GM21528 (cell line): ENCODE measurements around the gene ADAM12.

ENCODE experiments used
- ATAC-seq: cut with Tn5 transposase; IDR thresholded peaks from one replicate; pipeline ENCODE4 v1.9.1; 2021; ENCODE audit warnings: mild to moderate bottlenecking, moderate library complexity; ENCODE audit not compliant: unreplicated experiment, low FRiP score

Gene ADAM12

DNA sequence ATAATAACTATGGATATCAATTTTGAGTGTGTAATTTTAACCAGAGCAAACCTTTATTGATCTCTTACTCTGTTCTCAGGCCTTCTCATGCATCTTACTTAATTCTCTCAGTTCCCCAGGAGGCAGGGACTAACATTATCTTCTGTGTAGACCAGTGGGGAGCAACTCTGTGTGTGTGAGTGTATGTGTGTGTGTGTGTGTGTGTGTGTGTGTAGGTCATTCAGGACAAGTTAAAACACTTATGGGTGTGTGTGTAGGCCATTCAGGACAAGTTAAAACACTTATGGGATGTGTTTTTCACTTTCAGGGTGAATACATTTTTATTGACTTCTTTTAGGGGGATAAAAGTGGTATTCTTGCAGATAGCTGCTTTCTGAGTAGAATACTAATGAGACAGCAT is 145.0 kb downstream of the ADAM12 start:
- no peak for ATAC-seq

DNA sequence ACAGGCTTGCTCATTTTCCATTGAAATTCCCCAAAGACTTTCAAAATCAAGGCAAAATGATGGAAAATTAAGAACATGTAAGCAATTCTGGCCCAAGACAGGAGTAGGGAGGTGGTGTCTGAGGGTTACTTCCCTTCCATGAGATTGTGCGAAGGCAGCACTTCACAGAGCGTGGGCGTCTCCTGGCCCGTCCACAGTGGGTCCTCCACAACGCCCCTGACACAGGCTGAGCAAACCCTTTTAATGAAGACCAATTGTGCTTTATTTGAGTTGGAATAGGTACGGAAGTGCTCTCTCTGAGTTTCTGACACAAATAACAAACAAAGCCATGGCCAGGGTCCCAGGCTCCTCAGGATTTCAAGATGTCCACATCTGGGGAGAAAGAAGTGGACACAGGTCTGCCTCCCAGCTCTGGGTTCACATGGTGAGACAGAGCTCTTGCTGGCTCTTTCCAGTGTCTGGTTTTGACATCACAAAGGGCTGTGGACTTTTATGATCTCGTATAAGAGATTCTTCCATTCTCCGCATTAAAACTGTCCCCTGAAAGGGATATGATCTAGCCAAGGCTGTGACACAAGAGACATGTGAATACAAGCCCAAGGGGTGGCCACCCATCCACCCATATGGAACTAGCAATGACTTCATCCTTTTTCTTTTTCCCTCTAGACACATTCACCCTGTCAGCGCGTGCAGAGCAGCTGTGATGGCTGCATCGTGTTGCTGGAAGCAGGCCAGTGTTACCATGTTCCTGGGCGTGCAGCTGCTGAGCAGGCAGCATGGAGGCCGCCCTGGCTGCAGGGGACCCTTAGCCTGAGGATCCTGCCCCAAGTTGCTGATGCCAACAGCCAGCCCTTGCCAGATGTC is 145.6 kb downstream of the ADAM12 start:
- no peak for ATAC-seq

- ATAC-seq, result no peak
Measured at GRCh38 chr10:126240483-126240882, 147.8 kb downstream of the ADAM12 start.

DNA sequence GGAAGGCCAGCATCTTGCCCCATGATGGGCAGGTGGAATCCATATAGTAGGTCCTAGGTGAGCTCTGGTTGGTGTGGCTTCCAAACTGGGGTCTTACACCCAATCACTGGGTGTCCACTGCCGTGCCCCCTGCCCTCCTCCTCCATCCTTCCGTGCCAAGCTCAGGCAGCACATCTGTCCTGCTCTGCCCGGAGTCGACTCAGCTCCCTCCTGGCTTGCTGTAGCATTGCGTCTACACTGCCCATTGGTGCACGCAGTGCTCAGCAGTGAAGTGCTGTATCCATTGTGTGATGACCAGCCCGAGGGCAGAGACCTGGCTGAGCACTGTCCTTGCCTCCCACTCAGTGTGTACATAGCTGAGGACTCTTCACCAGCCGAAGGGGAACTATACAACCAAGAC is 148.4 kb downstream of the ADAM12 start:
- no peak for ATAC-seq

- no peak for ATAC-seq
Measured at GRCh38 chr10:126235979-126236851, 152.1 kb downstream of the ADAM12 start.

- no peak for ATAC-seq
Measured at GRCh38 chr10:126235091-126235978, 152.9 kb downstream of the ADAM12 start.

DNA sequence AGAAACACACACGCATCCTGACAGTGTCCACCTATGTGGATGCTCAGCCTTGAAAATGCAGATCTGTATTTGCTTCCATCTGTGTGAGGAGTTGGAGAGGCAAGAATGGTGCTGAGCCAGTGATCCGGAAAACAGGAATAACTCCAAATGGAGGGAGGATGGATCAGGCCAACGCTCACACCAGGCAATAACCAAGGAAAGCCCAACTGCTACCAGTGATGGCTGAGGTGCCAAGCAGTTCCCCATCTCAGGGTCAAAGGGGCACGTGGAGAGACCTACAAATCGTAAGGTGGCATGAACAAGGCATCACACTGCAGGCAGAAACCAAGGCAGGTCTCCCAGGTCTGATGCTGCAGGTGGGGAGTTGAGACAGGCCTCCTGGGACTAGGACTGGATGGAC is 153.6 kb downstream of the ADAM12 start:
- ATAC-seq, result no peak

DNA sequence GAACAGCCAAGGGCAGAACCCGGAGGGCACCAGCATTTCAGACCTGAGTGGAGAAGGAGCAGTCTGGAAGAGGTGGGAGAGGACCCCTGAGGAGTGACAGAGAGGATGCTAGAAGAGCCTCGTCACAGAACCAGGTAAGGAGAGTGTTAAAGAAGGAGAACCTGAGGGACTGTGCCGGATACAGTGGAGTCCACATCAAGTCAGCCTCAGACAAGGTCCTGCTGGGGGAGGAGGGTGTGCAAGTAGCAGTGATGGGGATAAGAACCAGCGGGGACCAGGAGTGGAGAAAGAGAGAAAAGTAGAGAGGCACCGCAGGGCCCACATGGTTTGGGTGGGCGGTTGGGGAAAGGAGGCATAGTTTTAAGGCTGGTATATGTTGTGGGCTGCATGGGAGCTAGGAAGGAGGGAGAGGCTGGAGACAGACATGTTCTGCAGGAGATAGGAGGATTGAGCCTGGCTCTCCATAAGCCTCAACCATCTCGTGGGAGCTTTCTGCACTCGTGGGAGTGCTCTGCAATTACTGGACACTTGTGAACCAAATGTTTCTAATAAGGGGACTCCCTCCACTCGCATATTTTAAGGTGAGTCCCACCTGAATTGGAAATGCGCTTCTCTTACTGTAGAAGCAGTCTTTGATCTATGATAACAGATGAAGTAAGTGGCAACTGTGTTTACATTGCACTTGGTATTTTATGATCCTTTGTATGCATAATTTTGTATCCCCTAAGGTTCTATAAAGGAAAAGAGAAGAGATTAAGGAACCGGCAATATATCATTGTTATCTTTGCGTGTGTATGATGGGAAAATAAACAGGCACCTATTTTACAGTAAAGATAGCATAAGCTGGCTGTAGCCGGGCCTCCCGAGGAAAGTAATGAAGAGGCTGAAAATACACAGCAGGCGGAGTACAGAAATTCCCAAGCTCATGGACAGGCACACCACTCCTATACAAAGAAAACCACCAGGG is 154.8 kb downstream of the ADAM12 start:
- ATAC-seq, result no peak

DNA sequence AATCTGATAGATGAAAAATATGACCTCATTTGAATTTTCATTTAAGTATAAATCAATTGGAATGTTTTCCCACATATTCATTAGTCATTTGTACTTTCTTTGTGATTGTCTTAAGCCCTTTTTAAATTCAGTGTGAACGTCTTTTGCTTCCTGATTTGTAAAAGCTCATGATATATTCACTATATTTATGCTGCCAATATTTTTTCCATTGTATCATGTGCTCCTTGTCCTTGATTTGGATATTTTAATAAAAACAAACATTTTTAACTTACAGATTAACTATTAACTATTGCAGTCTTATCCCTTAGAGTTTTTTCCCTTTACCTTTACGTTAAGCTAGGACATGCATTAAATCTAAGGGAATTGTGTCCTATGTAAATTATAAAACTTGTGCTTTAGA is 157.7 kb downstream of the ADAM12 start:
- no peak for ATAC-seq

GRCh38 chr10:126229686-126230085 is 158.6 kb downstream of the ADAM12 start:
- no peak for ATAC-seq

DNA sequence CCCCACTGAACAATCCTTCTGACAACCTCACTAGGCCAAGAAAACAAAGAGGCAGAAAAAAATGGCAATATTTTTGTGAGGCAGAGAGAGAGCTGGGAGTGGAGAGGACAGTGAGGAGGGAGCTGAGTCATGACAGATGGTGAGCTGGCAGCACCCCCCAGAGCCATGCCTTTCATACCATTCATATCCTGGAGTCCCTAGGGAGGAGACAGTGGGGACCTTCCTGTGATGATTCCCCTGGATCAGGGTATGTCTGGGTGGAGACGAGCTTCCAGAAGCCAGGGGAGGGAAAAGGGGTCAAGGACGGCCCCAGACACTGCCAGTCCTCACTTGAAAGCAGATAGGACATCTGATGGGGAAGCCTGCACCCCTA is 160.5 kb downstream of the ADAM12 start:
- ATAC-seq, result no peak

GRCh38 chr10:126226988-126227761 is 161.1 kb downstream of the ADAM12 start:
- no peak for ATAC-seq

DNA sequence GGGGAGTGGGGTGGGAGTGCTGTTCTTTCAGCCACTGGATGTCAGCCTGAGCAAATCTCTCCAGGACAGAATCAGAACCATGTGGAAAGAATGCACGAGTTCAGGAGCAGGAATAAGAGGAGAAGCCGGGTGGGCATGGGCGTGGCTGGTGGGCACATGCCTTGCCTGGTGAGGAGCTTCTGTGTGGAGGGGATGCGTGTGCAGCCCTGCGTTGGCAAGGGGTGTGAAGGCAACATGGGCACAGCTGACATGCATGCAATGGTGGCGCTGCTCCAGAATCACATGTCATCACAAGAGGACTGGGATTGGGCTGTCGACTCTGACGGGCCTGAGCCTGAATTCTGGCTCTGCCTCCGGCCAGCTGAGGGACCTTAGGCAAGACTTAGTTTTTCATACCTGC is 162.1 kb downstream of the ADAM12 start:
- ATAC-seq, result no peak

GRCh38 chr10:126225672-126226008 is 162.6 kb downstream of the ADAM12 start:
- no peak for ATAC-seq

DNA sequence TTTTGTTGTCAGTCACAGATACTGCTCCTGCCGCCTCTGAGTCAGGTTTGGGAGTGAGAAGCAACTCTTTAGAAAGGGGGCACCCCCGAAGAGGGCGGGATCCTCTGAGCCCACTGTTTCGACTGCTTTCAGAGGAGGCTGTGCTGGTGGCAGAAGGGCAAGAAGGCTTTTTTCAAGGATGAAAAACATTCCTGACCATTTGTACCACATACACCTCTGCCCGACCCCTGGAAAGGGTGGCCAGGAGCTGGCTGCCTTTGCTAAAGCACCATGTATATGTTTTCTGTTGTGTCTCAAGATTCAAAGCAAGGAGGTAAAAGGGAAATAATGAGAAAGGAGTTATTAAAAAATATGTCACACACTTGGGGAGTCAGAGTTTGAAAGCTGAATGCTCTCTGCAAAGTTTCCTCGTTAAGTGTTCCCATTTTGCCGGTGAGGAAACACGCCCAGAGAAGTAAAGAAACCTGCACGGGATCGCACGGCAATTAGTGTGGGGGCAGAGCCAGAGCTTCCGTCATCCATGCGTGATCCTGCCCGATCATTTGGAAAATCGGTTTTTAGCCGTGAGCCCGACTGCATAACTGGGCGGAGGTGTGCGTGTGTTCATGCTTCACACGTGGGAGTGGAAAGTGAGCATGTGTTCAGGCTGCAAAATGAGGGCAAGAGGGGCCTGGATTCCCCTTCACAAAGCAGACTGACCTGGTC is 163.2 kb downstream of the ADAM12 start:
- ATAC-seq, result no peak

GRCh38 chr10:126223512-126224067 is 164.7 kb downstream of the ADAM12 start:
- ATAC-seq, result no peak

DNA sequence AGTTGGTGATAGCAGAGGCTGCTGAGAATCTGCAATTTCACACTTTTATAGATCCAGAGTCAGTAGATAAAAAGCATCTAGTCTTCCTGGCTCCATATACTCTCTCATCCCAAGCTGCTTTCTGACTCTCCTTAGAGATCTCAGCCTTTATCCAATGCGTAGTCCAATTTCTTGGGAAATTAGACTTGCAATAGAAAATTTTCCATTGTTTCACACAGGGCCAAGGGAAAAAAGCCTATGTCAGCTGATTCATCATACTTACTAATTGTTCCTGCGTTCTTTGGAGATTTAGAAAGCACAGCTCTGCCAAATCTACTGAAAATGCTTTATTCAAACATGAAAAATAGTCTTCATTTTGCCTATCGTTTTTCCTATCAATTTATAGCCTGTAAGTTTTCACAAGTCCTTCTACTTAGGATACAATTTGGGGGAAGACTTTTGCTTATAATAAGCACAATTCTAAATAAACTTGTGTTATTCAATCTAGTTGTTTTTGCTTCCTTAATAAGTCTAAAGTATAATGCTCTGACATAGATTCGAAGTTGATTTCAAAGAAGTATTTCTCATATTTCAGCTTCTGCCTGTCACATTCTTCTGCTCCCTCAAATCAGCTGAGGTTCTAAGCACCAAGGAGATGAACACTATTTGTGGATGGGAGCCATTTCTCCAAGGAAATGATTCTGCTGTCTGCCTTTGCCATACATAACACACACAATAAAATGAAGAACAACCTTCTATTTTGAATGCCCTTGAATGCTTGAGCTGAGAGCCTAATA is 165.4 kb downstream of the ADAM12 start:
- ATAC-seq, result no peak
